SK-N-SH (cell line): ENCODE data around the gene OR1L8. TPM values are rescaled to one million over a fixed set of nuclear protein-coding genes. Genes with fewer than 3 reads are reported as not detected.

Experiments
- CTCF ChIA-PET: fragments of 300-600, 350-600 bp; formaldehyde crosslinking; extraction: SDS; loops from one replicate; lab custom pipeline; 2021; lab: Yijun Ruan, JAX
- POLR2A ChIA-PET: fragments of 350-600 bp; sonication (Branson Sonifier 250); formaldehyde crosslinking; extraction: SDS; loops from one replicate; lab custom pipeline; 2020; ENCODE audit warnings: antibody characterized with exemption, inconsistent platforms; lab: Yijun Ruan, JAX
- DNase-seq: peaks from one replicate; pipeline ENCODE4 v3.0.0; 2012
- H2AFZ ChIP-seq: fragments of 200-600 bp; sonication (generic); 2 replicates; pipeline ENCODE4 v1.8.1; 2016; ENCODE audit warnings: antibody characterized with exemption, mild to moderate bottlenecking, low read depth
- H3F3A ChIP-seq: fragments of 200-600 bp; sonication (generic); replicated peaks from 2 replicates; pipeline ENCODE3; 2016; ENCODE audit warnings: antibody characterized with exemption, mild to moderate bottlenecking; ENCODE audit not compliant: insufficient read depth
- H3K27ac ChIP-seq, 2 experiments: fragments of 200-500 bp in 1 of 2; fragments of 200-600 bp in 1 of 2; sonication (Bioruptor generic) in 1 of 2; sonication (generic), shearing (Covaris generic) in 1 of 2; 2 replicates each; pipeline versions ENCODE4 v1.5.1 to v1.6.1; 2014 to 2016; ENCODE audit warnings: low read depth in 2 of 2, inconsistent platforms in 1 of 2, low read length in 1 of 2, mild to moderate bottlenecking in 1 of 2, mixed read lengths in 1 of 2
- H3K27me3 ChIP-seq: fragments of 200-600 bp; sonication (generic), shearing (Covaris generic); 2 replicates; pipeline ENCODE4 v1.6.1; 2016; ENCODE audit warnings: mixed run types; ENCODE audit not compliant: insufficient read depth
- H3K36me3 ChIP-seq, 2 experiments: fragments of 200-500 bp in 1 of 2; fragments of 200-600 bp in 1 of 2; sonication (Bioruptor generic) in 1 of 2; sonication (generic) in 1 of 2; replicated peaks in 1 of 2; 2 replicates each; pipeline versions ENCODE3 to v1.5.1; 2014 to 2016; ENCODE audit warnings: low read length in 1 of 2, mild to moderate bottlenecking in 1 of 2; ENCODE audit not compliant: insufficient read depth in 2 of 2, control insufficient read depth in 1 of 2
- H3K4me1 ChIP-seq, 2 experiments: fragments of 200-500 bp in 1 of 2; fragments of 200-600 bp in 1 of 2; sonication (Bioruptor generic) in 1 of 2; sonication (generic), shearing (Covaris generic) in 1 of 2; 2 replicates each; pipeline versions ENCODE4 v1.5.1 to v1.6.1; 2014 to 2016; ENCODE audit warnings: low read depth in 1 of 2, low read length in 1 of 2, mixed run types in 1 of 2; ENCODE audit not compliant: insufficient read depth in 2 of 2, control insufficient read depth in 1 of 2
- H3K4me2 ChIP-seq: fragments of 200-600 bp; sonication (generic), shearing (Covaris generic); 2 replicates; pipeline ENCODE4 v1.6.1; 2017; ENCODE audit warnings: mixed run types
- H3K4me3 ChIP-seq, 2 experiments: fragments of 200-500 bp in 1 of 2; fragments of 200-600 bp in 1 of 2; sonication (Bioruptor generic) in 1 of 2; sonication (generic), shearing (Covaris generic) in 1 of 2; 2 replicates each; pipeline versions ENCODE4 v1.5.1 to v1.8.1; 2014 to 2016; ENCODE audit warnings: low read depth in 2 of 2, inconsistent platforms in 1 of 2, low read length in 1 of 2, mild to moderate bottlenecking in 1 of 2, mixed read lengths in 1 of 2, moderate library complexity in 1 of 2
- H3K79me2 ChIP-seq: fragments of 200-600 bp; sonication (generic); 2 replicates; pipeline ENCODE4 v1.8.1; 2017; ENCODE audit warnings: mild to moderate bottlenecking; ENCODE audit not compliant: insufficient read depth
- H3K9ac ChIP-seq: fragments of 200-600 bp; sonication (generic); 2 replicates; pipeline ENCODE4 v1.6.1; 2017; ENCODE audit warnings: mixed run types
- H3K9me2 ChIP-seq: fragments of 200-600 bp; sonication (generic); 2 replicates; pipeline ENCODE4 v1.6.1; 2017; ENCODE audit warnings: mixed run types
- H3K9me3 ChIP-seq: fragments of 200-600 bp; sonication (generic); 2 replicates; pipeline ENCODE4 v1.6.1; 2017; ENCODE audit warnings: mixed run types, mild to moderate bottlenecking, moderate library complexity
- H4K20me1 ChIP-seq: fragments of 200-600 bp; sonication (generic); 2 replicates; pipeline ENCODE4 v1.6.1; 2017; ENCODE audit warnings: mild to moderate bottlenecking, mixed run types; ENCODE audit not compliant: insufficient read depth
- CHD2 ChIP-seq: fragments of 150-350 bp; IDR thresholded peaks from 2 replicates; pipeline ENCODE4 v1.6.1; 2018; ENCODE audit warnings: low read length; ENCODE audit not compliant: partially characterized antibody
- EP300 ChIP-seq, 2 experiments: IDR thresholded peaks; 2 replicates each; pipeline versions ENCODE4 v1.4.0 to v1.6.1; 2012; ENCODE audit warnings: borderline replicate concordance in 1 of 2, low read depth in 1 of 2, low read length in 1 of 2
- GATA2 ChIP-seq: sonication (generic); formaldehyde crosslinking; IDR thresholded peaks from 2 replicates; pipeline ENCODE4 v1.5.0; 2020; ENCODE audit warnings: mild to moderate bottlenecking, missing genetic modification reagents
- IRF3 ChIP-seq: fragments of 150-350 bp; IDR thresholded peaks from 2 replicates; pipeline ENCODE4 v1.6.1; 2016; ENCODE audit warnings: mild to moderate bottlenecking, low read depth, low read length
- NFIC ChIP-seq: IDR thresholded peaks from 2 replicates; pipeline ENCODE4 v1.4.0; 2012; ENCODE audit warnings: borderline replicate concordance
- POLR2AphosphoS5 ChIP-seq: IDR thresholded peaks from 2 replicates; pipeline ENCODE4 v1.6.1; 2012; ENCODE audit warnings: low read depth, low read length
- TCF12 ChIP-seq: IDR thresholded peaks from 2 replicates; pipeline ENCODE4 v1.4.0; 2012
- YY1 ChIP-seq: IDR thresholded peaks from 2 replicates; pipeline ENCODE4 v1.4.0; 2012; ENCODE audit warnings: low read depth, mild to moderate bottlenecking
- ZBTB33 ChIP-seq: IDR thresholded peaks from 2 replicates; pipeline ENCODE4 v1.4.0; 2012; ENCODE audit warnings: low read depth, borderline replicate concordance
- WGBS: methylation state at CpG from one replicate; pipeline ENCODE4 v1.1.6; 2017; ENCODE audit warnings: low lambda C conversion rate; 5-methylcytosine and 5-hydroxymethylcytosine counted together
- polyA plus RNA-seq, 3 experiments: library from polyadenylated mRNA; depleted of rRNA; stranded (reverse); fragments of >200 nt; gene quantifications; 2 replicates each; pipeline ENCODE4 v1.2.3, GENCODE V29; 2012
- TF ChIP-seq, protein P1 (sequence below): IDR thresholded peaks from 2 replicates; pipeline ENCODE4 v1.4.0; 2012; ENCODE audit warnings: low read depth, borderline replicate concordance
- TF ChIP-seq, protein P2 (sequence below): IDR thresholded peaks from 2 replicates; pipeline ENCODE4; 2012
- TF ChIP-seq, protein P3 (sequence below): fragments of 200-600 bp; sonication (generic); IDR thresholded peaks from 2 replicates; pipeline ENCODE4 v1.6.1; 2017; ENCODE audit warnings: antibody characterized with exemption, mild to moderate bottlenecking, moderate library complexity

The OR1L8 gene
- polyA plus RNA-seq, 1 of the 3 experiments (the other 2 are of a cell fraction), result 0.07 TPM

- H3K79me2 ChIP-seq, result no peaks in the 10 kb centered on the region
- WGBS, result 0% methylated on average over 2 of the region's 2 CpGs
- ChIA-PET CTCF (no interaction called here), POLR2A (no interaction called here)
- no peak within 1 kb of the TSS for H3K4me3 ChIP-seq
- no peaks in the 10 kb centered on the region; a peak in 1 of 4 replicates for H3K4me1 ChIP-seq
- DNase-seq, result no peak
- no peak within 1 kb of the TSS for H2AFZ ChIP-seq
- TF ChIP-seq CHD2 (no peak), EP300 (IDR thresholded peaks at IDR 0.05; ENCODE audit: borderline replicate concordance in 1 of 2, low read depth in 1 of 2, low read length in 1 of 2) (no peak), GATA2 (CRISPR knock-in tag) (no peak)
- no peak within 1 kb of the TSS for H3K4me2 ChIP-seq
- H4K20me1 ChIP-seq, result no peaks in the 10 kb centered on the region
- no peaks in the 10 kb centered on the region for H3K36me3 ChIP-seq
- no peak within 1 kb of the TSS for H3K27ac ChIP-seq
- no peaks in the 10 kb centered on the region for H3K9me2 ChIP-seq
- H3K27me3 ChIP-seq, result no peaks in the 10 kb centered on the region
- no peaks in the 10 kb centered on the region for H3K9me3 ChIP-seq
- H3F3A ChIP-seq, result no peaks in the 10 kb centered on the region
- H3K9ac ChIP-seq, result no peak within 1 kb of the TSS
Measured at GRCh38 chr9:122552812-122553211, 30.4 kb downstream of the OR1L8 start, which contains the start of gene OR1N2. Gene OR1N2, plus strand, starts transcription at chr9:122553112. Its CDS starts 100 bp downstream, at chr9:122553212.

DNA sequence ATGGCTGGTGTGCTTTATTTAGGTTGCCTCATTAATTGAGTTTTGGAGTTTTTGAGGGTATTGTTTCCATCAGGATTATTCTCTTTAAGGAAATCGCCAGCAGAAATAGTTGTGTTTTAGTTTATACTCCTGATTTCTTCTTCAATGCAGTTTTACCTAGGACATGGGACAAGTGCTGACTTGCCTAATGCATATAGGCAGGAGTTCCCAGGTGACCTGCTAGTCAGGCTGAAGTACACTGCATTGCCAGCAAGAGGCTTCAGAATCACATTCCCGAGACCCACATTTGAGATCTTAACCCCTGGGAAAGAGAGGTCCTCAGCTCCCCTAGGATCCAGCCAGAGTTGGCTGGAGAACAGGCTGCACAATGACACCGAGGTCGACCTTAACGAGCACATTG is 31.8 kb downstream of the OR1L8 start:
- Histone ChIP-seq H3K79me2 (no peaks in the 10 kb centered on the region), H3K27me3 (no peaks in the 10 kb centered on the region), H3K36me3 (no peaks in the 10 kb centered on the region), H3K27ac (no peak overlapping the region), H2AFZ (no peak overlapping the region), H3K4me1 (no peaks in the 10 kb centered on the region; a peak in 1 of 4 replicates), H3K9ac (no peak overlapping the region), H3K4me3 (no peak overlapping the region), H3K4me2 (no peak overlapping the region)
- POLR2A ChIA-PET, result no interaction called here
- WGBS, result 3% methylated on average over 5 of the region's 5 CpGs
- no peak for DNase-seq
- TF ChIP-seq YY1 (no peak), TCF12 (no peak), ZBTB33 (no peak), NFIC (no peak), IRF3 (no peak), POLR2AphosphoS5 (no peak), EP300 (IDR thresholded peaks at IDR 0.05; ENCODE audit: borderline replicate concordance in 1 of 2, low read depth in 1 of 2, low read length in 1 of 2) (no peak)
- TF ChIP-seq, protein P1, sequence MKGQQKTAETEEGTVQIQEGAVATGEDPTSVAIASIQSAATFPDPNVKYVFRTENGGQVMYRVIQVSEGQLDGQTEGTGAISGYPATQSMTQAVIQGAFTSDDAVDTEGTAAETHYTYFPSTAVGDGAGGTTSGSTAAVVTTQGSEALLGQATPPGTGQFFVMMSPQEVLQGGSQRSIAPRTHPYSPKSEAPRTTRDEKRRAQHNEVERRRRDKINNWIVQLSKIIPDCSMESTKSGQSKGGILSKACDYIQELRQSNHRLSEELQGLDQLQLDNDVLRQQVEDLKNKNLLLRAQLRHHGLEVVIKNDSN, result no peak
- TF ChIP-seq, protein P2, sequence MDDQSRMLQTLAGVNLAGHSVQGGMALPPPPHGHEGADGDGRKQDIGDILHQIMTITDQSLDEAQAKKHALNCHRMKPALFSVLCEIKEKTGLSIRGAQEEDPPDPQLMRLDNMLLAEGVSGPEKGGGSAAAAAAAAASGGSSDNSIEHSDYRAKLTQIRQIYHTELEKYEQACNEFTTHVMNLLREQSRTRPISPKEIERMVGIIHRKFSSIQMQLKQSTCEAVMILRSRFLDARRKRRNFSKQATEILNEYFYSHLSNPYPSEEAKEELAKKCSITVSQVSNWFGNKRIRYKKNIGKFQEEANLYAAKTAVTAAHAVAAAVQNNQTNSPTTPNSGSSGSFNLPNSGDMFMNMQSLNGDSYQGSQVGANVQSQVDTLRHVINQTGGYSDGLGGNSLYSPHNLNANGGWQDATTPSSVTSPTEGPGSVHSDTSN, result no peak
- TF ChIP-seq, protein P3, sequence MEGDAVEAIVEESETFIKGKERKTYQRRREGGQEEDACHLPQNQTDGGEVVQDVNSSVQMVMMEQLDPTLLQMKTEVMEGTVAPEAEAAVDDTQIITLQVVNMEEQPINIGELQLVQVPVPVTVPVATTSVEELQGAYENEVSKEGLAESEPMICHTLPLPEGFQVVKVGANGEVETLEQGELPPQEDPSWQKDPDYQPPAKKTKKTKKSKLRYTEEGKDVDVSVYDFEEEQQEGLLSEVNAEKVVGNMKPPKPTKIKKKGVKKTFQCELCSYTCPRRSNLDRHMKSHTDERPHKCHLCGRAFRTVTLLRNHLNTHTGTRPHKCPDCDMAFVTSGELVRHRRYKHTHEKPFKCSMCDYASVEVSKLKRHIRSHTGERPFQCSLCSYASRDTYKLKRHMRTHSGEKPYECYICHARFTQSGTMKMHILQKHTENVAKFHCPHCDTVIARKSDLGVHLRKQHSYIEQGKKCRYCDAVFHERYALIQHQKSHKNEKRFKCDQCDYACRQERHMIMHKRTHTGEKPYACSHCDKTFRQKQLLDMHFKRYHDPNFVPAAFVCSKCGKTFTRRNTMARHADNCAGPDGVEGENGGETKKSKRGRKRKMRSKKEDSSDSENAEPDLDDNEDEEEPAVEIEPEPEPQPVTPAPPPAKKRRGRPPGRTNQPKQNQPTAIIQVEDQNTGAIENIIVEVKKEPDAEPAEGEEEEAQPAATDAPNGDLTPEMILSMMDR, result no peak
- TF ChIP-seq, all 33 proteins: peak for 0
- Histone ChIP-seq H3F3A (no peaks in the 10 kb centered on the region), H3K9me3 (no peaks in the 10 kb centered on the region), H4K20me1 (no peaks in the 10 kb centered on the region), H3K9me2 (no peaks in the 10 kb centered on the region)
- CTCF ChIA-PET, result no interaction called here
